Stimulated activated CD8-positive, alpha-beta memory T cell treated with anti-CD3 and anti-CD28 coated beads, Interleukin-7, amount 100 ng/mL, for 4 hours (primary cell): ENCODE measurements around the gene PTPRN2.

Experiments used
- DNase-seq, 2 donors: peaks; one replicate each; pipeline ENCODE4 v3.0.0-alpha.2; 2020; ENCODE audit warnings: low read depth in 2 of 2

Gene PTPRN2

DNA sequence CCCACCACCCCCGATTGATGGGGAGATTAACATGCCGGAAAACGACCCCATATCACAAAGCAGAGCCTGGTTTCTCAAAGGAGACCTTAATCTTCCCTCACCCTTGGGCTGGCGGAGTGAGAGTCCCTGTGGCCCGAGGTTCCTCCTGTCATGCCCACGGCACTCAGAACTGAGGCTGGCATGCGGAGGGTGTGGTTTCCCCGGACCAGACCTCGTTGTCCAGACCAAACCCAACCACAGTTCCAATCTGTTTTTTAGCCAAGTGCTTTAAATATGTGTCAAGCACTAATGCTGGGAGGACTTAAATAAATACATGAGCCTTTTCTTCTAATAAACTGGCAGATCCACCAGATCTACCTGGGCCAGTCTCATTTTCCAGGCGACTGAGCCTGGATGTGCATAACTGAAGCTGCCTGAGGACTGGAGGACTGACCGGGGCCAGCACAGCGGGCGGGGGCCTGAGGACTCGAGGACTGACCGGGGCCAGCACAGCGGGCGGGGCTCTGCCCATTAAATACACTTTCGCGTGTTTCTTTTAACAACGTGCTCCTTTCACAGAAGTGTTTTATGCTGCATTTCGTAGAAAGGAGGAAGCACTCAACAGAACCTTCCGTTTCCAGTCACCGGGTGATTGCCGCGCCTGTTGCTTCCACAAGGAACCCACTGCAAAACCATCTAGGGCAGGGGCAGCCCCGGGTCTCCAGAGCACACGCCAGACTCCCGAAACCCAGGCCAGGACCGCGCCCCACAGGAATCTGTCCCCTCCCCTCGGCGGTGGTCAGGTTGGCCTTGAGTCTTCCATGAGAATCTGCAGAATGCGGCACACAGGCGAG is 334.6 kb downstream of the PTPRN2 start:
- no peak for DNase-seq

DNA sequence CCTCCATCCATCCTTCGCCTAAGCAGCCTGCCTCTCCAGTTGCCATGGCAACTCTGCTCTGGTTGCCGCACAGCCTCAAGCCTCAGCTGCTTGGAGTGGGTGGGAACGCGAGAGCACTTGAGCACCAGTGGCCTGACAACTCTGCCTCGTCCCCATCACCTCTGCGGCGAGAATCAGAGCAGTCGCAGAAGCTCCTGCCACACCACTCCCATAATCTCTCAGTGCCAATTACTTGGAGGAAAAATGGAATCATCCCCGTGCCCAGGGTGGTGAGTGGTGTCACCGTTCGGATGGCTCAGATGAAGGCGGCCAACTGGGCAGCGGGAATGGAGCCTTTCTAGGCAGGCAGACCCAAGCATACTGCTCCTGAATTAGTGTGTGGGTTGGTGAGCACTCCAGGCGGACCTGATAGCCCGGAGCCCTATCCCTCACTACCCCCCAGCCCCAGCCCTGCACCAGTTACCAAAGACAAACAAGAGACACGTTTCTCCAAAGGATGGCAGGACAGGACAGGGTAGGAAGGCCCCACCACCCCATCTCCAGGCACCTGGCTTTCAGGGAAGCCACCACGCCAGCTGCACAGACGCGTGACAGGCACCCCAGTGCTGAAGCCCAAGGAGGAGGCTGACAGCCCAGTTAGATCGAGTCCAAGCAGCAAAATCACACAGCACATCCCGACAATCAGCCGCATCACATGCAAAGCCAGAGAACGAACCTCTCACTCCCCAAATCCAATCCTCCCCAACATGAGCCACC is 335.4 kb downstream of the PTPRN2 start:
- no peak for DNase-seq

DNA sequence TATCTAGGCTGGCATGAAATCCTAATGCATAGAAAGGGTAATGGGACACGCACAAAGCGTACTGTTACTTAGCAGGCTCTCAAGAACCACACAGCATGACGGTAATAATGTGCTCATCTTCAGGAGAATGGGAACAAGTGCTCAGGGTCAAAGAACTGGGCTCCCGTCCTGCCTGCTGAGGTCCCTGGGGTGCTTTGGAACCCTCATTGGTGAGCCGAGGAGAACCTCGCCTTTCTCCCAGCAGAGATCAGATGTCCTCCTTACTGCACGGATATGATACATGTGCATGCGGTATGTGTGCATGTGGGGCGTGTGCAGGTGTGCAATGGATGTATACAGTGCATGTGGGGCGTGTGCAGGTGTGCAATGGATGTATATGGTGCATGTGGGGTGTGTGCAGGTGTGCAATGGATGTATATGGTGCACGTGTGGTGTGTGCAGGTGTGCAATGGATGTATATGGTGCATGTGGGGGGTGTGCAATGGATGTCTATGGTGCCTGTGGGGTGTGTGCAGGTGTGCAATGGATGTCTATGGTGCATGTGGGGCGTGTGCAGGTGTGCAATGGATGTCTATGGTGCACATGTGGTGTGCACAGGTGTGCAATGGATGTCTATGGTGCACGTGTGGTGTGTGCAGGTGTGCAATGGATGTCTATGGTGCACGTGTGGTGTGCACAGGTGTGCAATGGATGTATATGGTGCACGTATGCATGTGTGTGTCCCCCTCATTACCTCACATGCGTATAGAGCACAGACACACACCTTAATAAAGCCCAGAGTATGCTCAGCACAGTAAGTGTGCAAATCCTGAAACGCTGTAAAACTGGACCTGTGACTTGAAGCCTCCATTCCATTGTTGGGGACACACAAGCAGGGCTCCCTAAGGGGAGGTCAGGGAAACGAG is 336.3 kb downstream of the PTPRN2 start:
- no peak for DNase-seq

DNA sequence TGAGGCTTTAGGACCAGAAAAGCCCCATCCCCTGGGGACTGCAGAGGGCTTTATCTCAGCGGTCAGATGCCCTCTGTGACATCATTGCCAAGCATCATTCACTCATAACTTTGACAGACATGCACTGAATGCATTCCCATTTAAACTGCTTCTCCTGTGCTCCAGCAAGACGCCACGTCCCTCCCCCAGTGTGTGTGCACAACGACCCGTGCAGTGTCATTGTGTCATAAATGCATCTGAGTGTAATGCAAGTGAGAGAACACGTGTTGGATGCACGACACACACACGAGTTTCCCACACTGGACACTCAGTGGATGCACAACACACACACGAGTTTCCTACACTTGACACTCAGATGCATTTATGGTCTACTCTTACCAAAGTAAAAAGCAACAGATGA is 337.9 kb downstream of the PTPRN2 start:
- no peak for DNase-seq

DNA sequence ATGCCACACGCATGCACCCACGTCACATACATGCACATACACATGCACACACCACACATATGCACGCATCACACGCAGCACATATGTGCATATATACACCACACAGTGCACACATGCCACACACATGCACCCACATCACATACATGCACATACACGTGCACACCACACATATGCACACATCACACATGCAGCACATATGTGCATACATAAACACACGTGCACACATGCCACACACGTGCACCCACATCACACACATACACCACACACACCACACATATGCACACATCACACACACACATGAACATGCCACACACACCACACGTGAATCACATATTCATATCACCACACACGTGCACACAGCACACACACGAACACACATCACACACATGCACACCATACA is 338.8 kb downstream of the PTPRN2 start:
- no peak for DNase-seq

DNA sequence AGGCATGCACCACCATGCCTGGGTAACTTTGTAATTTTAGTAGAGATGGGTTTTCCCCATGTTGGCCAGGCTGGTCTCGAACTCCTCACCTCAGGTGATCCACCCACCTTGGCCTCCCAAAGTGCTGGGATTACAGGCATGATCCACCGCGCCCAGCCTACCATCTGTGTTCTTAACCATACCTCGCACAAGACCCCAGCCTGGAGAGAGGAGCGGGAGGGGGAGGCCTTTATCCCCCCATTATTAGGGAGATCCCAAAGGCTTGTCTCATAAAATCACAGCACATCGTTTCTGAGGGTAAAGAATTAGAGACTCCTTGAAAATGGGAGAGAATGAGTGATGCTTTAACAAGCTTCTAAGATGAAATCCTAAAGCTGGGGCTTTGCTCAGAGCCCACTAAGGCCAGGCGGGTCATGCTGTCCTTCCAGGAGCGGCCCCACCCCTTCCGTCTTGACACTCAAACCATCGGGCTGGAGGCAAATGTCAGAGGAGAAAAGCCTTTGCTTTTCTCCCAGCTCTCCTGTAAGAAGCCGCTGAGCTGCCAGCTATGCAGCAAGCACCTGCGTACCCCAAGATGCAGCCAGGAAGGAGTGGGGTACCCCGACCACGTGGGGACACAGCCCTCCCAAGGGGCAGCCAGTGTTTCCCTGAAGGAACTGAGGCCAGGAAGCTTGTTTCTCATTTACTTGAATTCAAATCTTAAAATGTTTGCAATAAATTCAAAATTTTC is 339.7 kb downstream of the PTPRN2 start:
- DNase-seq = no peak

DNA sequence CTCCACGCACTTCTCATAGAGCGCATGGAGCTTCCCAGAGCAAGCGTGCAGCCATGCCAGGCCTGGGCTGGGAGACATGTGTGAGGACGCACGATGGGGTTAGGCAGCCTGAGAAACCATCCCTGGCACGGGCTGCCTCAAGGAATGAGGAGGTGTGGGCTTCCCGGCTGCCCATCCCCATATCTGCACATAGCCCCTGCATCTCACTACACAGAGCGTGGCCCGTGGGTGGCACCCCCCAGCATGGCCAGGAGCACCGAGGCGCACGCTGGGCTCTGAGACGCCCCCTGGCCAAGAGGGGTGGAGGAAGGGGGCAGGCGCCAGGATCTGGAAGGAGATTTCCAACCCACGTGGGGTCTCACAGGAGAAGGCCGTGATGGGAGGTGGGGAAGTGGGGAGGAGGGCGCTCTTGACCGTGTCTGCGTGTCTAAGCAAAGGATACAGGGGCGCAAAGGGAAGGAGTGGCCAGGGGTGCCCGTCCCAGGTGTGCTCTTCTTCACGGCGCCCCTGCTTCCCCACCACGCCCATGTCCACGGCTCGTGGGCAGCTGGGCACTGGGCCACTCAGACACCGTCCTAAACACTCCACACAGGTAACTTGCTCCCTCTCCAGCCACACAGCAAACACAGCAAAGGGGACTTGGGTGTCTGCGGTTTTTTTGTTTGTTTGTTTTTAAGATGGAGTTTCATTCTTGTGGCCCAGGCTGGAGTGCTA is 340.5 kb downstream of the PTPRN2 start:
- no peak for DNase-seq

DNA sequence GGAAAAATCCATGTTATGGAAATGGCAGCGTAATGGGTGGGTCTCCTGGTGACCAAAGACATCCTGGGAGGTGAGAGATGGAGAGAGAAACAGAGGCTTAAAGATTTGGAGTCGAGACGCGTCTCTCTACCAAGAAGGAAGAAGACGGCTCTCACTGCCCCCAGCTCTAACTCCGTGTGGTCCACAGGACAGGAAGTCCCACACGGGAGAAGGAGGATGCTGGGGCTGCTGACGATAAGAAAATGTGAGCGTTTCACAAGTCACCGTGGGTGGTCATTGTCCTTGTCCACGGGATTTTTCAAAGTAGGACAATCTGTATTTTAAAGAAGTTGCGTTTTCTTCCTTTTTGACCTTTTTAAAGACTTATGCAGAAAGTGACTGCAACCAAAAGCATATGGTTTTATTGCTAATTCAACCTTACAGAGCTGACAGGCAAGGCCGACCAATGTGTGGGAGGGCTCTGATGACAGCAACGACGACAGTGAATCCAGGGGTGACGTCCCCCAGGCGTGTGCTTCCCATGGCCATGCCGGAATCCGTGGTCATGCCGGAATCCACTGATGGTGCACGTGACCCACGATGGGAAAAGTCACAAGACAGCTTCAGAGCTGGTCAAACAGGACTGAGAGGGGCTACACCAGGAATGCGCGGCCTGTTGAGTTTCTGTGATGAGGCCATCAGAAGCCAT is 341.2 kb downstream of the PTPRN2 start:
- DNase-seq = no peak

DNA sequence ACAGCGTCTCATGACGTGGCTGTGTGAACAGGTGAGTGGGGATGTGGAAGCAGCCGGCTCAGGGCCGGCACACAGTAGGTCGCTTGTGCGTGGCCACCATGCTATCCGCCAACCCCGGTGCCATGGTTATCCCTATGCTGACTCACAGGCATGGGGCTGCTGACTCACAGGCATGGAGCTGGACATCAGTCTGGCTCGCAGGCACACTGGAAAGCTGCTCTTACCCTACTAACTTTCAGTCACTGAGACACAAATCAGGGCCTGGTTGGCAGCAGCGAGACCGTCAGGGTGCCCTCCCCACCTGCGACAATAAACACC is 341.9 kb downstream of the PTPRN2 start:
- DNase-seq = no peak

DNA sequence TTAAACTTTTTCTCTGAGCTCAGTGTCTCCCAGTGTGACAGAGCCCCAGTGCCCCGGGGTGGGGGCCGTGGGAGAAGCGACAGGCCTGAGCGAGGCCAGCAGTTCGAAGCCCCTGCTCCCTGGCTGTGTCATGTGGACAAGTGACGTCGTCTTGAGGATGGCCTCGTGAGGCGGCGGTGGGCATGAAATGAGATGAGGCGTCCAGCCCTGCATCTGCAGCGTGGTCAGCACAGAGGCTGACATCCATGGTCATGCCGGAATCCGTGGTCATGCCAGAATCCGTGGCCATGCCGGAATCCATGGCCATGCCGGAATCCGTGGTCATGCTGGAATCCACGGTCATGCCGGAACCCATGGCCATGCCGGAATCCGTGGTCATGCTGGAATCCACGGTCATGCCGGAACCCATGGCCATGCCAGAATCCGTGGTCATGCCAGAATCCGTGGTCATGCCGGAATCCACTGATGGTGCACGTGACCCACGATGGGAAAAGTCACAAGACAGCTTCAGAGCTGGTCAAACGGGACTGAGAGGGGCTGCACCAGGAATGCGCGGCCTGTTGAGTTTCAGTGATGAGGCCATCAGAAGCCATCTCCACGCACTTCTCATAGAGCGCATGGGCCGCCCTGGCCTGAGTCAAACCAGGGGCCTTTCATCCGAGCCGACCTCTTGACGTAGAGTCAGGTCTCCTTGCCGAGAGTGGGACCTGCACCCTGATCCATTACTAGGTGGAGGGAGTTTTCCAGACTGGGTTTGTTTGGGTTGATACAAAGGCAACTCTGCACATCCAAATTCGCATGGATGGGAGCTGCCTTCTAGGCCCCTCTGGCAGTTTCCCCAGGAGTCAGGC is 342.5 kb downstream of the PTPRN2 start:
- DNase-seq = no peak

DNA sequence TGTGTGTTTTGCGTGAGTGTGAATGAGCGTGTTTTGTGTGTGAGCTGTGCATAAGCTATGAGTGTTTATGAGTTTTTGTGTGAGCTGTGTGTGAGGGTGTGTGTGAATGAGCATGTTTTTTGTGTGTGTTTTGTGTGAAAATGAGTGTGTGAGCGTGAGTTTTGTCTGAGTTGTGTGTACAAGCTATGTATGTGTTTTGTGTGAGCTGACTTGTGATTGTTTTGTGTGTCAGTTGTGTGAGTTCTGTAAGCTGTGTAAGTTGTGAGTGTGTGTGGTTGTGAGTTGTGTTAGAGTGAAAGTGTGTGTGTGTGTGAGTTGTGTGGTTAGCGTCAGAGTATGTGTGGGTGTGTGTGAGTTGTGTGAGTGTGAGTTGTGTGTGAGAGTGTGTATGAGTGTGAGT is 343.2 kb downstream of the PTPRN2 start:
- DNase-seq = no peak

DNA sequence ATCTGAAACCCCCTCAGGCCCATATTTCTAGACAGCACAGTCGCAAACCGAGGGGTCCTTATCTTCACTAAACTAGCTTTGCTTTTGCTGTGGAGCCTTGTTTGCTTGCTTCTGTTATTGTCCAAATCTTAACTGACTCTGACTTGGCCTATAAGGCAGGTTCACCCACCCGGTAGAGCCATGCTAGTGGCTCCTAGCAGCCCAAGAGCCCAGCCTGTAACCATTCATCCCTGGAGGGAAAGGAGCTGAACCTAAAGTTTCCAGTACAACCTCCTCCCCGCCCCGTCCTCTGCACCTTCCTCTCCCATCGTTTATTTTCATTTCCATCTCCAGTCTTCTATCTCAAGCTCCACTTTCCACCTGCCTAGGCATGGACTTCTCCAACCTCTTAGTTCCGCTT is 345.7 kb downstream of the PTPRN2 start:
- DNase-seq = no peak

DNA sequence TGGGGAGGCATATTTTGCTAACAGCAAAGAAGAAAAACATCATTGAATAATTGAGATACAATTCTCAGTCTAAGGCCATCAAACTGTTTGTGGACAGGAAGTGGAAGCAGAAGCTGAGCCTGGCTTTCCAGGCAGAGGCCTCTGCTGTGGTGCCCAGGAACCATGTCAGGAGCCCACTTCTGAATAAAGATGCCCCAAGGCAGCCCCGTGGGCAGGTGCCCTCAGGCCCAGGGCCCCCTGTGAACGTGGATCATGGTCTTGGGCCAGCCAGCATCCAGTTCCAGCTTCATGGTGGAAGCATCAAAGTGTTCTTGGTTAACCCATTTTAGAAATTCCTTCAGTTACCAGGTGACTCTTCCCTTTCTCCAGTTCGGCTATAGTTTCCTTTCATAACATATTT is 346.8 kb downstream of the PTPRN2 start:
- no peak for DNase-seq

DNA sequence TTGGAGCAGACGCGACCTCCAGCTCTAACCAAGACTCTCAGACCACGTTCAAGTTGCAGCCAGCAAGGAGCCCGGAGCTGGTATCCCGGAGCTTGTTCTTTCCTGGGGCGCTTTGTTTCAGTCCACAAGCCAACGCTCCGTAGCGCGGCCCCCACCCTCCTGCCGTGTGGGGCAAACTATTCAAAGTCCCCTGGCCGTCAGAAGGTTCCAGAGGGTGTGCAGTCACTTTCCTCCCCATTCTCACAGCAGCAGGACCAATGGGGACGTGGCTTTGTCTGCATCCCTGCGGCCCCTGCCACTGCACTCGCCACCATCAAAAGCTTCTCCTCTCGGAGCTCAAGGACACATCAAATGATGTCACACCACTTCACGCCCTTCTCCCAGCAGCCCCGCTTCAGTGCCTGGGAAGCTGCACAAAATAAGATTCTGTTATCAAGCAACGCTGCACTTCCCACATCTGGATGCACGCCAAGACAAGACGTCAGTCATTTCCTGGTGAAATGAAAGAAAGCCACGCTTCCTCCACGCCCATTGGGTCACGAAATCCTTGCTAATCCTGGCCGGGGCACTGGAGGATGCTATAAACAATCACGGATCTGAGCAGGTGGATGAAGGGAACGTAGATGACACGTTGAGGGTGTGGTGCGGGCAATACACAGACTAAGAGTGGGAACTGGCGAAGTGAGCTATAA is 348.2 kb downstream of the PTPRN2 start:
- no peak for DNase-seq

DNA sequence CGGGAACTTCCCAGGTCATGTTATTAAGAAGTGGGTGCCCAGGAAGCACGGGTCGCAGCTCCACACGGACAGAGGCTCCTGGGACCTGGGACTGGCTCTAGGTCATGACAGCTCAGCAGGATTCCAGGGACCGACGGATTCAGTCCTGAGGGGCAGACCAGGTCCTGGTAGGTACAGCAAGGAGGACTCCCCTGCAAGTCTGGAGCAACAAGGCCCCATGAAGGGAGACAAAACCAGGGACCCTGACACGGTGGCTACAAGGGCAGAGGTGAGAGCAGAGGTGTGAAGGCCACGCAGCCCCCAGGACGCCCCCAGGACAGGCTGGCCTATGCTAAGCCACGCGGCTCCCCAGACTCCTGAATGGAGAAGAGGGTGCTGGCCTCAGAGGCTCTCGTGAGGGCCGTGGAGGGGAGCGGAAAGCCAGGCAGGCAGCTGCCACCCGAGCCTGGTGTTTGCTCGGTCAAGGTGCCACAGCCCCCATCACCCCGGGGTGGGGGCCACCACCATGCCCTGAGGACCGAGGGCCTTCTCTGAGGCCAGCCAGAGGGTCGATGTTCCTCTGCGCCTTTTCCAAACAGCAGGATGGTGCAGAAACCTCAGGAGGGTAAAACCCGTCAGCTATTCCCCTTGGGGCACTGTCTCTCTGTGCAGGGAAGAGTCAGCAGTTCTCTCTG is 348.9 kb downstream of the PTPRN2 start:
- DNase-seq = no peak

DNA sequence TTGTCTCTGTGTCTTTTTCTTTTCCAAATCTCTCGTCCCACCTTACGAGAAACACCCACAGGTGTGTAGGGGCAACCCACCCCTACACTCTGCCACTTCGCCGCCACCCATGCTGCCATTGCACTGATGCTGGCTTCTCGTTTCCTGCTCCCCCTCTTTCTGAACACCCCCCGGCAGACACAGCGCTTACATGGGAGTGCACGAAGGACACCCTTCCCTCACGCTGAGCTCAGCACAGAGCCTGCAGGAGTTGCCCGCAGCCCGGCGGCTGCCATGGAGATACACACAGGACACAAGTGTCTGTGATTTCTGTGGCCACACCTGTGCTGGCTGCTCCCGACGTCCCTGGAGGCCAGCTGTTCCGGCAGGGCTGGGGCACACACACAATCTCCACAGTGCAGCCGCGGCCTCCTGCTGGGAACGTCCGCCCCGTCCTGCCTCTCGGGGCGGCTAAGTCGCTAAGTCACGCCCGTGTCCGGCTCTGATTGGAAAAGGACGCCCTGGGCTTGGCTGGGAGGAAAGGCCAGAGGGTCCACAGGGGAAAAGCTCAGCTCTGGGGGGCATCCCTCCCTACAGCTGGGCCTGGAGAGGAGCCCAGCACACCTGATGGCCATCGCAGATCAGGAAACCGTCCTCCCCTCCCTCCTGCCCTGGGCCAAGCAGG is 349.8 kb downstream of the PTPRN2 start:
- no peak for DNase-seq

DNA sequence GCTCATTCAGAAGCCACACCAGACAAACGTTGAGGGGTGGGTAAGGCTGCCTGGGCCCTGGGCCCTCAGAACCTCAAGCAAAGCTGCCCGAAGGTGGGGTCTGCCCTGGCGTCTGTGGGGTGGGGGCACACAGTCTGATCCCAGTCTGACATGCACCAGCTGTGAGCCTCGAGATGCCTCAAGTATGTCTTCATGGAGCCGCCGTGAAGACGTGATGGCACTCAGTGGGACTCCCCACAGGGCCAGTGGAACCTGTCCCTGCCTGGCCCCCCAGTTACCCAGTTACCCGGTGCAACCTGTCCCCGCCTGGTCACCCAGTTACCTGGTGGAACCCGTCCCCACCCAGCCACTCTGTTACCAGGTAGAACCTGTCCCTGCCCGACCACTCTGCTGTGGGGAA is 351.2 kb downstream of the PTPRN2 start:
- DNase-seq = no peak

DNA sequence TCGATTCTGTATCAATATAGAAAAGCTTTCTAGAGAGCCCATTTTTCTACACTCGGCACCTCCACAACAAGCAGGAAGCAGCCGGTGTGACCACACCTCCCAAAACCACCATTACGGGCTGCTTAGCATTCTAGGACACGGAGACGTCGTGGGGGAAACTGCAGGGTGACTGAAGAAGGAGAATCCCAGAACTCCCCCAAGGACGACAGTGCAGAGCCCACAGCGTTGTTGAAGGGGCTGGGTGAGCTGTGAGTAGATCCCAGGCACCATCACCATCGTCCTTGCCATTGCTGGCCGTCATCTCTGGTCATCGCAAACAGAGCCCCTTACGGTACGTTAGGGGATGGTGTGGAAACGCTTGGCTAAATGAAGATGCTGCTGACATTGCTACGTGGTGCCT is 351.8 kb downstream of the PTPRN2 start:
- no peak for DNase-seq
